Breast epithelium (tissue), 3 donors: ENCODE data around the gene ISY1.

Experiments used
- CTCF ChIP-seq, 3 donors: fragments of 450-650 bp; IDR thresholded peaks; one replicate each; pipeline ENCODE4 v1.5.1; 2016 to 2017; ENCODE audit warnings: antibody characterized with exemption in 3 of 3, mild to moderate bottlenecking in 3 of 3, moderate library complexity in 3 of 3
- POLR2A ChIP-seq: fragments of 450-650 bp; IDR thresholded peaks from one replicate; pipeline ENCODE4 v1.6.1; 2016; ENCODE audit warnings: antibody characterized with exemption, mild to moderate bottlenecking, moderate library complexity

DNA sequence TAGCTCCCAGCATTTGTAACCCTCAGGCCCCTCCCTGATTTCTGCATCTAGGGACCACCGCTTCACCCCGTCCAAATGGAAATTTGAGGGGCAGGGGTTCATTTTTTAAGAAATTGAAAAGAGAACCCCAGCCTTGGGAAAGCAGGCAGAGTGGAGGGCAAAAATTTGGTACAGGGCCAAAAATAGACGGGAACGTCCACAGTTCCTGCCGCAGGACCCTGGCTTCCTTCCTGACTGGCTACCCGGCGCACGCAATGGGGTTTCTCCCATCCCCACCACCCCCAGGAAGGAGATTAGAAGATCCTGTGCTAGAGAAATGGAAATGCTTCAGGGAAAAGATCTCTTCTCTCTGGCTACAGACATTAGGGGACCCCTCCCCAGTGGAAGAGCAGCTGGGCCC lies 79.4 kb downstream of the ISY1 start:
- TF ChIP-seq CTCF (IDR thresholded peaks at IDR 0.05): no peak
- TF ChIP-seq POLR2A: no peak
